A673 (cell line): ENCODE results near the gene SLIT1.

Source experiments
- EZH2 ChIP-seq: fragments of 200-600 bp; sonication (generic); IDR thresholded peaks from 2 replicates; pipeline ENCODE4 v1.6.1; 2017; ENCODE audit warnings: borderline replicate concordance, low read depth, mild to moderate bottlenecking, mixed read lengths, antibody characterized with exemption, low read length; ENCODE audit not compliant: poor library complexity, severe bottlenecking
- TF ChIP-seq, protein P1 (sequence below): fragments of 300-800, 200-600 bp; sonication (generic); conservative IDR thresholded peaks from 2 replicates; pipeline ENCODE4 v1.5.1; 2017; ENCODE audit warnings: low read depth, mild to moderate bottlenecking, antibody characterized with exemption, low read length, moderate library complexity, mixed read lengths

DNA sequence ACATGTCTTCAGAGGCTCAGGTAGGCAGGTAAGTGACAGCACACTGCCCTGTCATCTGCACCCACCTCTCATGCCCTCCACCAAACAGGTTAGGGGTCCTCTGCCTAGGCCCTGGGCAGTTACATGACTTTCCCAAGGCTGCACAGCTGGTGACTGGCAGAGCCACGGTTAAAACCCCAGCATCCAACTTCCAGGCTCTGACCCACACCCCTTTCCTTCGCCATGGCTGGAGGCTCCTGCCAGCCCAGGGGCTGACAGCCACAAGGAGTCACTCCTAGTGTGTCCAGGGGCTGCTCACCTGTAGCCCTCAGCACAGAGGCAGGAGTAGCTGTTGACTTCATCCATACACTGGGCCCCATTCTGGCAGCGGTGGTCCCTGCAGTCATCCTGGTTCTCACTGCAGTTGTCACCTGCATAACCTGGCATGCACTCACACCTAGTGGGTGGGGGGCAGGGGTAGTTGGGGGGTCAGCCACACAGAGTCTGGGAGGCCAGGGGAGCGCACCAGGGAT, 175.0 kb downstream of the SLIT1 start:
- TF ChIP-seq, protein P1, sequence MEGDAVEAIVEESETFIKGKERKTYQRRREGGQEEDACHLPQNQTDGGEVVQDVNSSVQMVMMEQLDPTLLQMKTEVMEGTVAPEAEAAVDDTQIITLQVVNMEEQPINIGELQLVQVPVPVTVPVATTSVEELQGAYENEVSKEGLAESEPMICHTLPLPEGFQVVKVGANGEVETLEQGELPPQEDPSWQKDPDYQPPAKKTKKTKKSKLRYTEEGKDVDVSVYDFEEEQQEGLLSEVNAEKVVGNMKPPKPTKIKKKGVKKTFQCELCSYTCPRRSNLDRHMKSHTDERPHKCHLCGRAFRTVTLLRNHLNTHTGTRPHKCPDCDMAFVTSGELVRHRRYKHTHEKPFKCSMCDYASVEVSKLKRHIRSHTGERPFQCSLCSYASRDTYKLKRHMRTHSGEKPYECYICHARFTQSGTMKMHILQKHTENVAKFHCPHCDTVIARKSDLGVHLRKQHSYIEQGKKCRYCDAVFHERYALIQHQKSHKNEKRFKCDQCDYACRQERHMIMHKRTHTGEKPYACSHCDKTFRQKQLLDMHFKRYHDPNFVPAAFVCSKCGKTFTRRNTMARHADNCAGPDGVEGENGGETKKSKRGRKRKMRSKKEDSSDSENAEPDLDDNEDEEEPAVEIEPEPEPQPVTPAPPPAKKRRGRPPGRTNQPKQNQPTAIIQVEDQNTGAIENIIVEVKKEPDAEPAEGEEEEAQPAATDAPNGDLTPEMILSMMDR = no peak
- no peak for TF ChIP-seq EZH2
